Upper lobe of left lung (tissue), 6 donors: ENCODE measurements around the gene SAPCD1. TPM values are rescaled to one million over a fixed set of nuclear protein-coding genes. Genes with fewer than 3 reads are reported as not detected.

Source experiments
- ATAC-seq, 2 donors: fragments of 200-7000 bp; cut with Tn5 transposase; one replicate each; pipeline ENCODE4 v1.9.1; 2022; ENCODE audit warnings: mild to moderate bottlenecking in 2 of 2, moderate library complexity in 2 of 2; ENCODE audit not compliant: low FRiP score in 2 of 2
- DNase-seq, 2 donors: peaks; one replicate each; pipeline ENCODE4 v3.0.0-alpha.2; 2019 to 2020
- H3K27ac ChIP-seq, 4 donors: fragments of 200-600 bp; sonication (generic); one replicate each; pipeline ENCODE4 v1.5.1; 2016 to 2019
- H3K27me3 ChIP-seq, 4 donors: fragments of 200-600 bp; sonication (generic); one replicate each; pipeline ENCODE4 v1.5.1; 2017 to 2019
- H3K36me3 ChIP-seq, 4 donors: fragments of 200-600 bp; sonication (generic); one replicate each; pipeline ENCODE4 v1.5.1; 2016 to 2019
- H3K4me1 ChIP-seq, 4 donors: fragments of 200-600 bp; sonication (generic); one replicate each; pipeline ENCODE4 v1.5.1; 2018 to 2019
- H3K4me3 ChIP-seq, 4 donors: fragments of 200-600 bp; sonication (generic); one replicate each; pipeline ENCODE4 v1.5.1; 2017 to 2019; ENCODE audit warnings: mild to moderate bottlenecking in 2 of 4, moderate library complexity in 1 of 4
- H3K9me3 ChIP-seq, 4 donors: fragments of 200-600 bp; sonication (generic); one replicate each; pipeline ENCODE4 v1.5.1; 2018 to 2019
- CTCF ChIP-seq, 6 experiments: fragments of 450-650 bp in 4 of 6; fragments of 200-600 bp in 2 of 6; sonication (generic) in 2 of 6; IDR thresholded peaks; one replicate each; pipeline ENCODE4 v1.5.1; 2016 to 2019; ENCODE audit warnings: antibody characterized with exemption in 6 of 6
- EP300 ChIP-seq, 4 donors: sonication (generic); formaldehyde crosslinking; IDR thresholded peaks; one replicate each; pipeline ENCODE4 v1.5.1; 2017; ENCODE audit warnings: antibody characterized with exemption in 4 of 4, control low read depth in 2 of 4
- POLR2A ChIP-seq, 4 donors: fragments of 450-650 bp; IDR thresholded peaks; one replicate each; pipeline ENCODE4 v1.5.1; 2016 to 2017; ENCODE audit warnings: antibody characterized with exemption in 4 of 4, mild to moderate bottlenecking in 2 of 4
- POLR2AphosphoS5 ChIP-seq, 2 donors: sonication (generic); formaldehyde crosslinking; IDR thresholded peaks; one replicate each; pipeline ENCODE4 v1.5.1; 2017; ENCODE audit warnings: antibody characterized with exemption in 2 of 2
- WGBS, 2 donors: methylation state at CpG; one replicate each; pipeline ENCODE4 v1.1.5; 2017 to 2018; 5-methylcytosine and 5-hydroxymethylcytosine counted together
- total RNA-seq, 6 donors: library from RNA; depleted of rRNA in 4 of 6; stranded (reverse); fragments of >200 nt in 4 of 6; gene quantifications; one replicate each; pipeline versions ENCODE4 v1.1.0 to v1.2.1, GENCODE V29; 2016 to 2021
- donor health status: DM: no; HTN: no; CAD: no; lungs with moderate emphysema.
- donor health status: DM: no; HTN: yes; CAD: no; lungs with severe emphysema.

Gene SAPCD1
- total RNA-seq, 6 donors from 2014 or later: 1.1 to 15.7 (median 5.3) TPM

DNA sequence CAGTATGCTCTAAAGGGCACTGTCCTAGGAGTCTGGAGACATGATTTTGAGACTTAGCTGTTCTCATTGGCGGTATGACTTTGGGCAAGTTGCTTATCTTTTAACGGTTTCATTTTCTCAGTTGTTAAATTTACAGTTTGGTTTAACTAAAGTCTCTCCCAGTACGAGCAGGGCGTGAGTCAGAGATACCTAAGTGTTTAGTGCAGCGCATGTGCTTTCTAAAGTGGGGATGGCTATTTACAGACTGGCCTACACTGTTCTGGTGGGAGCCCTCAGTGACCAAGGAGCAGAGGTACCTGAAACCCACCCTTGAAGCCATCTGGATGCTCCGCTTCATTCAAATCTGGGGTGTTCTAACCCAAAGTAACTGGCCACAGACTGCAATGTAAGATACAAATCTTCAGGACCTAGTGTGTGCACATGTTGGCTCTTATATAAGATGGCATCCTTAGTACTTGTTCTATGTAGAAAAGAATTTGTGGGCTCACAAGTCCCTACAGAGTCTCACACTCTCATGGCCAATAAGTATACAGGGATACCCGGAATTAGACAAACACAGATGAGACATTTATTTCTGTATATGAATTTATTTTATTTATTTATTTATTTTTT is 11.9 kb upstream of the SAPCD1 start:
- Histone ChIP-seq H3K4me3 (no peak overlapping the region), H3K27ac (no peak overlapping the region), H3K36me3 (no peaks in the 10 kb centered on the region), H3K4me1 (no peaks in the 10 kb centered on the region), H3K27me3 (no peaks in the 10 kb centered on the region), H3K9me3 (no peaks in the 10 kb centered on the region)
- WGBS, 2 donors: 86 to 88% methylated on average over 7 of the region's 7 CpGs
- TF ChIP-seq CTCF (IDR thresholded peaks at IDR 0.05) (no peak), EP300 (IDR thresholded peaks at IDR 0.05) (no peak), POLR2A (IDR thresholded peaks at IDR 0.05) (no peak), POLR2AphosphoS5 (IDR thresholded peaks at IDR 0.05) (no peak)
- DNase-seq (no peak), ATAC-seq (no peak)

- H3K36me3 ChIP-seq: no peaks in the 10 kb centered on the region
- no peaks in the 10 kb centered on the region for H3K27me3 ChIP-seq
- TF ChIP-seq CTCF (IDR thresholded peaks at IDR 0.05): no peak
- no peak for TF ChIP-seq POLR2A (IDR thresholded peaks at IDR 0.05)
- ATAC-seq (no peak), DNase-seq (no peak)
- H3K4me3 ChIP-seq: no peak overlapping the region
- no peaks in the 10 kb centered on the region for H3K4me1 ChIP-seq
- no peak overlapping the region for H3K27ac ChIP-seq
- H3K9me3 ChIP-seq: no peaks in the 10 kb centered on the region
- 76 to 80% methylated on average over 8 of the region's 8 CpGs for WGBS, 2 donors
Measured at GRCh38 chr6:31752739-31753319, 9.6 kb upstream of the SAPCD1 start.

DNA sequence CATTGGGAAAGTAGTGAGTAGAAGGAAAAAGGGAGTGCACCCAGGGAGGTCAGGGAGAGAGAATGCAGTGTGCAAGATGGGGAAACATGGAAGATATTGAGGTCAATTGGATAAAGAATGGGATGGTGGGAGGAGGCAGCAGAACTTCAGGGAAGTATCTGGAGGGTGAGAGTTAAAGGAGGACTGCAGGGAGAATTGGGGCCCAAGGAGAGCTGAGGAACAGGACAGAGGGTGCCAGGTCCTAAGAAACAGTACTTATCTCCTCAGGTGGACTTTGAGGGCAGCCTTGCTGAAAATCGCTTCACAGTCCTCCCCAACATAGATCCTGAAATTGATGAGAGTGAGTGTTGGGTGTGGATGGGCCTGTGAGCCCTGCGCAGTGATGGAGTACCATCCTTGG is 4.2 kb upstream of the SAPCD1 start:
- H3K27me3 ChIP-seq: no peaks in the 10 kb centered on the region
- peaks cover 0 to 5% (median 1%) of the 10 kb centered on the region in 4 donors for H3K4me1 ChIP-seq
- DNase-seq: no peak

GRCh38 chr6:31760790-31761189 is 1.7 kb upstream of the SAPCD1 start:
- no peak for TF ChIP-seq POLR2A (IDR thresholded peaks at IDR 0.05)
- TF ChIP-seq CTCF (IDR thresholded peaks at IDR 0.05): no peak
- no peak for TF ChIP-seq POLR2AphosphoS5 (IDR thresholded peaks at IDR 0.05)
- no peak for TF ChIP-seq EP300 (IDR thresholded peaks at IDR 0.05)
- Histone ChIP-seq H3K27me3 (no peaks in the 10 kb centered on the region), H3K4me1 (peaks cover 0 to 7% (median 3%) of the 10 kb centered on the region in 4 donors), H3K9me3 (no peaks in the 10 kb centered on the region), H3K4me3 (no peak overlapping the region), H3K36me3 (no peaks in the 10 kb centered on the region), H3K27ac (no peak overlapping the region)
- ATAC-seq (no peak), DNase-seq (no peak)
- 95 to 96% methylated on average over 5 of the region's 5 CpGs for WGBS, 2 donors

More for the DNA sequence above, 4.2 kb upstream of the SAPCD1 start:
- TF ChIP-seq POLR2A (IDR thresholded peaks at IDR 0.05): no peak
- TF ChIP-seq POLR2AphosphoS5 (IDR thresholded peaks at IDR 0.05): no peak
- no peak for TF ChIP-seq EP300 (IDR thresholded peaks at IDR 0.05)
- no peak for TF ChIP-seq CTCF (IDR thresholded peaks at IDR 0.05)
- Histone ChIP-seq H3K9me3 (no peaks in the 10 kb centered on the region), H3K4me3 (no peak overlapping the region), H3K27ac (no peak overlapping the region), H3K36me3 (no peaks in the 10 kb centered on the region)
- WGBS, 2 donors: 97 to 100% methylated on average over 2 of the region's 2 CpGs
- ATAC-seq: no peak

DNA sequence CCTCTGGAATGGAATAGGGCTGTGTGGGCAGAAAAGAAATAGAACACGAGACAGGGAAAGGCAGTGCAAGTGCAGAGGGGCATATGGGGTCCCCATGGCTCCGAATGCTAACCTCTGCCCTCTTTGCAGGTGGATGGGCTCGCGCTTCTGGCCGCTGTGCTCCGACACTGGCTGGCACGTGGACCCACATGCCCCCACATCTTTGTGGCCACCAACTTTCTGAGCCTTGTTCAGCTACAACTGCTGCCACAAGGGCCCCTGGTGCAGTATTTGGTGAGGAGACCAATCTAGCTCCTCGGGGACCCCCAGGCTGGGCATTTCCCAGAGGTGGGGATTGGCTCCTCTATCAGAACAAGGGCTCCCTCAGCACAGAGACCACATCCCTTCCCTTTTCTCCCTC is 1.1 kb upstream of the SAPCD1 start:
- WGBS, 2 donors: 92 to 94% methylated on average over 8 of the region's 8 CpGs
- no peaks in the 10 kb centered on the region for H3K27me3 ChIP-seq
- H3K27ac ChIP-seq: no peak overlapping the region
- ATAC-seq (no peak), DNase-seq (no peak)
- H3K9me3 ChIP-seq: no peaks in the 10 kb centered on the region
- no peak overlapping the region for H3K4me3 ChIP-seq
- no peak for TF ChIP-seq EP300 (IDR thresholded peaks at IDR 0.05)
- TF ChIP-seq POLR2AphosphoS5 (IDR thresholded peaks at IDR 0.05): no peak
- no peak for TF ChIP-seq CTCF (IDR thresholded peaks at IDR 0.05)
- TF ChIP-seq POLR2A (IDR thresholded peaks at IDR 0.05): no peak
- peaks cover 0 to 7% (median 5%) of the 10 kb centered on the region in 4 donors for H3K4me1 ChIP-seq
- H3K36me3 ChIP-seq: no peaks in the 10 kb centered on the region
